Upper lobe of left lung (tissue), 4 donors: ENCODE data around the gene HDGFL2.

ENCODE experiments used
- EP300 ChIP-seq, 4 donors: sonication (generic); formaldehyde crosslinking; IDR thresholded peaks; one replicate each; pipeline ENCODE4 v1.5.1; 2017; ENCODE audit warnings: antibody characterized with exemption in 4 of 4, control low read depth in 2 of 4
- POLR2A ChIP-seq, 4 donors: fragments of 450-650 bp; IDR thresholded peaks; one replicate each; pipeline ENCODE4 v1.5.1; 2016 to 2017; ENCODE audit warnings: antibody characterized with exemption in 4 of 4, mild to moderate bottlenecking in 2 of 4
- POLR2AphosphoS5 ChIP-seq, 2 donors: sonication (generic); formaldehyde crosslinking; IDR thresholded peaks; one replicate each; pipeline ENCODE4 v1.5.1; 2017; ENCODE audit warnings: antibody characterized with exemption in 2 of 2
- TF ChIP-seq, protein P1 (sequence below), 6 experiments: fragments of 450-650 bp in 4 of 6; fragments of 200-600 bp in 2 of 6; sonication (generic) in 2 of 6; IDR thresholded peaks; one replicate each; pipeline ENCODE4 v1.5.1; 2016 to 2019; ENCODE audit warnings: antibody characterized with exemption in 6 of 6

DNA sequence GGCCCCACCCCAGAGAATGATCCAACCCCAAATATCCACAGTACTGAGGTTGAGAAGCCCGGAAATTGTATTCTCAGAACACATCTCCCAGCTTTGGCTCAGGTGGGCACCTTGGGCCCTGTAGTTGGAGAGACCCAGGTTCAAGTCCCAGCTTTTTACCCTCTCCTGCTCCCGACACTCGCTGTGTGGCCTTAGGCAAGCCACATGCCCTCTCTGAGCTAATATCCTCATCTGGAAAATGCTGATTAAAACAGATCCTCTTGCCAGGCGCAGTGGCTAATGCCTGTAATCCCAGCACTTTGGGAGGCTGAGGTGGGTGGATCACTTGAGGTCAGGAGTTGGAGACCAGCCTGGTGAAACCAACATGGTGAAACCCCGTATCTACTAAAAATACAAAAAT, 43.6 kb downstream of the HDGFL2 start:
- TF ChIP-seq, protein P1, sequence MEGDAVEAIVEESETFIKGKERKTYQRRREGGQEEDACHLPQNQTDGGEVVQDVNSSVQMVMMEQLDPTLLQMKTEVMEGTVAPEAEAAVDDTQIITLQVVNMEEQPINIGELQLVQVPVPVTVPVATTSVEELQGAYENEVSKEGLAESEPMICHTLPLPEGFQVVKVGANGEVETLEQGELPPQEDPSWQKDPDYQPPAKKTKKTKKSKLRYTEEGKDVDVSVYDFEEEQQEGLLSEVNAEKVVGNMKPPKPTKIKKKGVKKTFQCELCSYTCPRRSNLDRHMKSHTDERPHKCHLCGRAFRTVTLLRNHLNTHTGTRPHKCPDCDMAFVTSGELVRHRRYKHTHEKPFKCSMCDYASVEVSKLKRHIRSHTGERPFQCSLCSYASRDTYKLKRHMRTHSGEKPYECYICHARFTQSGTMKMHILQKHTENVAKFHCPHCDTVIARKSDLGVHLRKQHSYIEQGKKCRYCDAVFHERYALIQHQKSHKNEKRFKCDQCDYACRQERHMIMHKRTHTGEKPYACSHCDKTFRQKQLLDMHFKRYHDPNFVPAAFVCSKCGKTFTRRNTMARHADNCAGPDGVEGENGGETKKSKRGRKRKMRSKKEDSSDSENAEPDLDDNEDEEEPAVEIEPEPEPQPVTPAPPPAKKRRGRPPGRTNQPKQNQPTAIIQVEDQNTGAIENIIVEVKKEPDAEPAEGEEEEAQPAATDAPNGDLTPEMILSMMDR (IDR thresholded peaks at IDR 0.05) = no peak
- TF ChIP-seq POLR2A (IDR thresholded peaks at IDR 0.05) (no peak), EP300 (IDR thresholded peaks at IDR 0.05) (no peak), POLR2AphosphoS5 (IDR thresholded peaks at IDR 0.05) (no peak)
